H9 (cell line): ENCODE measurements around the gene FKBP4. TPM values are rescaled to one million over a fixed set of nuclear protein-coding genes. Genes with fewer than 3 reads are reported as not detected.

Source experiments
- DNase-seq: peaks from one replicate; pipeline ENCODE4 v3.0.0-alpha.2; 2017
- H2AFZ ChIP-seq: one replicate; pipeline ENCODE4 v1.6.1; 2013; ENCODE audit warnings: mild to moderate bottlenecking, low read length, control low read depth, moderate library complexity
- H2AK5ac ChIP-seq: 2 replicates; pipeline ENCODE4 v1.6.1; 2013; ENCODE audit warnings: low read length, control low read depth, mixed read lengths; ENCODE audit not compliant: insufficient read length
- H2BK120ac ChIP-seq: one replicate; pipeline ENCODE4 v1.6.1; 2013; ENCODE audit warnings: low read depth, mild to moderate bottlenecking, low read length, control low read depth, inconsistent platforms; ENCODE audit not compliant: poor library complexity, severe bottlenecking
- H2BK12ac ChIP-seq: 2 replicates; pipeline ENCODE4 v1.6.1; 2013; ENCODE audit warnings: low read length, control low read depth, mixed read lengths, low read depth; ENCODE audit not compliant: insufficient read length
- H2BK15ac ChIP-seq: 2 replicates; pipeline ENCODE4 v1.6.1; 2013; ENCODE audit warnings: low read depth, low read length, control low read depth
- H2BK20ac ChIP-seq: one replicate; pipeline ENCODE4 v1.6.1; 2013; ENCODE audit warnings: low read depth, mild to moderate bottlenecking, low read length, control low read depth, inconsistent platforms; ENCODE audit not compliant: poor library complexity, severe bottlenecking
- H2BK5ac ChIP-seq: 2 replicates; pipeline ENCODE4 v1.6.1; 2013; ENCODE audit warnings: low read length, control low read depth, mixed read lengths; ENCODE audit not compliant: insufficient read length
- H3K14ac ChIP-seq: 2 replicates; pipeline ENCODE4 v1.6.1; 2013; ENCODE audit warnings: low read length, control low read depth; ENCODE audit not compliant: insufficient read depth
- H3K18ac ChIP-seq: 2 replicates; pipeline ENCODE4 v1.6.1; 2013; ENCODE audit warnings: low read depth, mild to moderate bottlenecking, mixed read lengths, low read length, control low read depth; ENCODE audit not compliant: insufficient read length
- H3K23ac ChIP-seq: 2 replicates; pipeline ENCODE4 v1.6.1; 2013; ENCODE audit warnings: low read length, control low read depth, mixed read lengths, low read depth; ENCODE audit not compliant: insufficient read length
- H3K23me2 ChIP-seq: 2 replicates; pipeline ENCODE4 v1.6.1; 2013; ENCODE audit warnings: low read depth, mild to moderate bottlenecking, mixed read lengths, low read length, control low read depth; ENCODE audit not compliant: insufficient read length, poor library complexity, severe bottlenecking
- H3K27ac ChIP-seq: 2 replicates; pipeline ENCODE4 v1.5.1; 2013; ENCODE audit warnings: low read length, control low read depth, mixed read lengths, low read depth; ENCODE audit not compliant: insufficient read length
- H3K27me3 ChIP-seq: 2 replicates; pipeline ENCODE4 v1.6.1; 2013; ENCODE audit warnings: low read length, control low read depth, inconsistent platforms; ENCODE audit not compliant: insufficient read depth
- H3K4ac ChIP-seq: 2 replicates; pipeline ENCODE4 v1.6.1; 2013; ENCODE audit warnings: low read depth, mild to moderate bottlenecking, control low read depth, inconsistent platforms, low read length, moderate library complexity
- H3K4me1 ChIP-seq: 2 replicates; pipeline ENCODE4 v1.6.1; 2013; ENCODE audit warnings: low read length, control low read depth, inconsistent platforms; ENCODE audit not compliant: insufficient read depth
- H3K4me2 ChIP-seq: 2 replicates; pipeline ENCODE4 v1.6.1; 2013; ENCODE audit warnings: low read length, control low read depth, mixed read lengths; ENCODE audit not compliant: insufficient read length, insufficient read depth
- H3K56ac ChIP-seq: 2 replicates; pipeline ENCODE4 v1.6.1; 2013; ENCODE audit warnings: low read depth, mild to moderate bottlenecking, mixed read lengths, low read length, control low read depth; ENCODE audit not compliant: insufficient read length
- H3K79me1 ChIP-seq: 2 replicates; pipeline ENCODE4 v1.6.1; 2013; ENCODE audit warnings: low read depth, mild to moderate bottlenecking, moderate library complexity, low read length, control low read depth, inconsistent platforms; ENCODE audit not compliant: insufficient read depth, poor library complexity, severe bottlenecking
- H3K79me2 ChIP-seq: 2 replicates; pipeline ENCODE4 v1.6.1; 2013; ENCODE audit warnings: low read length, control low read depth, inconsistent platforms; ENCODE audit not compliant: insufficient read depth
- H3K9ac ChIP-seq: 2 replicates; pipeline ENCODE4 v1.6.1; 2013; ENCODE audit warnings: low read length, control low read depth, mixed read lengths; ENCODE audit not compliant: insufficient read length; ENCODE audit errors: extremely low read depth
- H3K9me3 ChIP-seq: one replicate; pipeline ENCODE4 v1.6.1; 2013; ENCODE audit warnings: low read depth, low read length, inconsistent platforms; ENCODE audit not compliant: control insufficient read depth
- H3T11ph ChIP-seq: one replicate; pipeline ENCODE4 v1.6.1; 2013; ENCODE audit warnings: mild to moderate bottlenecking, low read length, control low read depth, inconsistent platforms
- H4K20me1 ChIP-seq: one replicate; pipeline ENCODE4 v1.6.1; 2013; ENCODE audit not compliant: control insufficient read depth, insufficient read length, insufficient read depth
- H4K5ac ChIP-seq: 2 replicates; pipeline ENCODE4 v1.6.1; 2013; ENCODE audit warnings: low read depth, mild to moderate bottlenecking, mixed read lengths, low read length, control low read depth; ENCODE audit not compliant: insufficient read length
- H4K8ac ChIP-seq: replicated peaks from 2 replicates; pipeline ENCODE4 v1.6.1; 2013; ENCODE audit warnings: low read length, control low read depth, mixed read lengths, low read depth; ENCODE audit not compliant: insufficient read length
- H4K91ac ChIP-seq: 2 replicates; pipeline ENCODE4 v1.6.1; 2013; ENCODE audit warnings: low read depth, mild to moderate bottlenecking, moderate library complexity, mixed read lengths, low read length, control low read depth; ENCODE audit not compliant: insufficient read length
- H3K27ac Mint-ChIP-seq, 3 experiments: 2 replicates in 2 of 3; 3 replicates in 1 of 3; pipeline ENCODE4 v1.8.0; 2020 to 2021; ENCODE audit warnings: mixed read lengths in 3 of 3, mild to moderate bottlenecking in 1 of 3, moderate library complexity in 1 of 3
- H3K27me3 Mint-ChIP-seq: 2 replicates; pipeline ENCODE4 v1.8.0; 2021; ENCODE audit warnings: low read depth, mild to moderate bottlenecking, moderate library complexity, mixed read lengths
- H3K36me3 Mint-ChIP-seq, 3 experiments: 2 replicates in 2 of 3; 3 replicates in 1 of 3; pipeline ENCODE4 v1.8.0; 2020 to 2021; ENCODE audit warnings: low read depth in 3 of 3, mixed read lengths in 3 of 3; ENCODE audit not compliant: insufficient read depth in 1 of 3
- H3K4me1 Mint-ChIP-seq, 2 experiments: 2 replicates each; pipeline ENCODE4 v1.8.0; 2020; ENCODE audit warnings: mixed read lengths in 2 of 2
- H3K4me3 Mint-ChIP-seq, 2 experiments: 2 replicates in 1 of 2; 3 replicates in 1 of 2; pipeline ENCODE4 v1.8.0; 2020 to 2021; ENCODE audit warnings: mild to moderate bottlenecking in 2 of 2, mixed read lengths in 2 of 2, moderate library complexity in 1 of 2
- H3K9me3 Mint-ChIP-seq, 2 experiments: 2 replicates in 1 of 2; 3 replicates in 1 of 2; pipeline ENCODE4 v1.8.0; 2020; ENCODE audit warnings: mild to moderate bottlenecking in 2 of 2, mixed read lengths in 2 of 2, moderate library complexity in 1 of 2
- WGBS: extraction: QIAGEN DNeasy Blood & Tissue Kit; methylation state at CpG from one replicate; pipeline ENCODE4 v1.1.7; 2013; ENCODE audit warnings: missing lambda C conversion rate, low lambda C conversion rate, mixed read lengths; ENCODE audit not compliant: insufficient read length; ENCODE audit errors: extremely low coverage; 5-methylcytosine and 5-hydroxymethylcytosine counted together
- total RNA-seq: library from RNA; stranded (reverse); gene quantifications from 2 replicates; pipeline ENCODE4 v1.2.1, GENCODE V29; 2021
- TF ChIP-seq, protein P1 (sequence below): fragments of 200-600 bp; sonication (generic); conservative IDR thresholded peaks from 3 replicates; pipeline ENCODE4 v1.8.0; 2021; ENCODE audit warnings: antibody characterized with exemption, mild to moderate bottlenecking

FKBP4 gene
- total RNA-seq, 1 experiment from 2014 or later, result 221 TPM

DNA sequence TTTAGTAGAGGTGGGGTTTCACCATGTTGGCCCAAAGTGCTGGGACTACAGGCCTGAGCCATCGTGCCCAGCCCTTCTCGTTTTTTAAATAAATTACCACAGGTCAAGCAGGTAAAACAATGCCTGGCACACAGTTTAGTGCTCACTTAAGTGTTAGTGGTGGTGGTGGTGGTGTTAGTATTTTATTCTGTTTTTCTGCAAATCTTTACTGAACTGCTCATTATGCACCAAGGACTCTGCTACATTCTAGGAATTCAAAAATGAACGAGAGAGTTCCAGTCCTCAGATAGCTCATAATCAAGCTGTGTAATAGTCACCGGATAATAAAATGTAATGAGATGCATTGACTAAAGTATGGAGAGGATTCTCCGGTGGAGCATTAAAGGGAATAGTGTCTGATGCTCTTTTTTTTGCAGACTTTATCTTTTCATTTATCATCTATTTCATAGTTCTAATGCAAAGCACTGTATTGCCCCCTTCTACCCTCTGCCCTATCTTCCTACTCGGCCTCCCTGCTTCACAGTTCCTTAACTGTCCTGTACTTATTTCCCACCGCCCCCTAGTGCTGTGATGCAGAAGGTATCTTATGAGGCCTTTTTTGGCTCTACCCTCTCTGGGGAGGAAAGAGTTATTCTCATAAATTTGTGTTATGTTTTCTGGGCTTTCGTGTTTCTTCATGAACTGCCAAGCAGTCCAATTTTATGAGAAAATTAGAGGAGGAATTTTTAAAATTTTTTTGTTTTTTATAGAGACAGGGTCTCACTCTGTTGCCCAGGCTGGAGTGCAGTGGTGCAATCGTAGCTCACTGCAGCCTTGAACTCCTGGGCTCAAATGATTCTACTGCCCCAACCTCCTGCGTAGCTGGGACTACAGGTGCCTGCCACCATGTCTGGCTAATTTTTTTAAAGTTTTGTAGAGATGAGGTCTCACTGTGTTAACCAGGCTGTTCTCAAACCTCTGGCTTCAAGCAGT lies 18.7 kb downstream of the FKBP4 start:
- Histone ChIP-seq H4K91ac (no peak overlapping the region), H4K8ac (no peak overlapping the region), H4K20me1 (no peaks in the 10 kb centered on the region), H3K4me1 (no peaks in the 10 kb centered on the region), H3T11ph (no peak overlapping the region), H3K23ac (no peak overlapping the region), H2AK5ac (no peak overlapping the region), H3K18ac (no peak overlapping the region), H3K56ac (no peak overlapping the region), H3K79me1 (no peaks in the 10 kb centered on the region), H2AFZ (no peak overlapping the region), H2BK12ac (no peak overlapping the region), H2BK20ac (no peak overlapping the region), H3K23me2 (no peaks in the 10 kb centered on the region), H3K9ac (peak overlapping the region; percentile 36), H3K9me3 (no peaks in the 10 kb centered on the region), H3K14ac (no peak overlapping the region), H3K4ac (no peak overlapping the region), H3K79me2 (no peaks in the 10 kb centered on the region), H3K27ac (no peak overlapping the region), H2BK5ac (no peak overlapping the region), H2BK120ac (no peak overlapping the region), H3K27me3 (no peaks in the 10 kb centered on the region), H2BK15ac (no peak overlapping the region), H4K5ac (no peak overlapping the region), H3K4me2 (peak overlapping the region; percentile 36)
- Mint-ChIP-seq H3K27ac (peak overlapping the region; percentile 100; a peak in 6 of 7 replicates), H3K9me3 (no peaks in the 10 kb centered on the region; a peak in 1 of 5 replicates), H3K4me1 (peaks cover 13 to 14% of the 10 kb centered on the region in 2 experiments), H3K4me3 (peak overlapping the region; percentile 95 to 100), H3K36me3 (peaks cover 16 to 25% (median 20%) of the 10 kb centered on the region in 3 experiments), H3K27me3 (no peaks in the 10 kb centered on the region; the same call in 1 of the 2 replicates)
- TF ChIP-seq, protein P1, sequence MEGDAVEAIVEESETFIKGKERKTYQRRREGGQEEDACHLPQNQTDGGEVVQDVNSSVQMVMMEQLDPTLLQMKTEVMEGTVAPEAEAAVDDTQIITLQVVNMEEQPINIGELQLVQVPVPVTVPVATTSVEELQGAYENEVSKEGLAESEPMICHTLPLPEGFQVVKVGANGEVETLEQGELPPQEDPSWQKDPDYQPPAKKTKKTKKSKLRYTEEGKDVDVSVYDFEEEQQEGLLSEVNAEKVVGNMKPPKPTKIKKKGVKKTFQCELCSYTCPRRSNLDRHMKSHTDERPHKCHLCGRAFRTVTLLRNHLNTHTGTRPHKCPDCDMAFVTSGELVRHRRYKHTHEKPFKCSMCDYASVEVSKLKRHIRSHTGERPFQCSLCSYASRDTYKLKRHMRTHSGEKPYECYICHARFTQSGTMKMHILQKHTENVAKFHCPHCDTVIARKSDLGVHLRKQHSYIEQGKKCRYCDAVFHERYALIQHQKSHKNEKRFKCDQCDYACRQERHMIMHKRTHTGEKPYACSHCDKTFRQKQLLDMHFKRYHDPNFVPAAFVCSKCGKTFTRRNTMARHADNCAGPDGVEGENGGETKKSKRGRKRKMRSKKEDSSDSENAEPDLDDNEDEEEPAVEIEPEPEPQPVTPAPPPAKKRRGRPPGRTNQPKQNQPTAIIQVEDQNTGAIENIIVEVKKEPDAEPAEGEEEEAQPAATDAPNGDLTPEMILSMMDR, result peak; percentile 78
- no CpG with 5 or more reads among the region's 10 CpGs for WGBS
- DNase-seq, result peak; percentile 67
